Stromal cell of bone marrow (primary cell): ENCODE results near the gene FNDC3B.
A peak's percentile ranks its signal among the peaks of the same experiment; 100 is the strongest.
"Not testable (repeated sequence)": the region's sequence is repeated elsewhere in the genome, so short reads cannot be mapped to it uniquely, and the experiment has no call there.

Source experiments
- DNase-seq: peaks from one replicate; pipeline ENCODE4 v3.0.0-alpha.2; 2012; ENCODE audit warnings: low read depth

Gene FNDC3B

GRCh38 chr3:172236771-172237742, 197.7 kb downstream of the FNDC3B start:
- DNase-seq = no peak

GRCh38 chr3:172238188-172238587, 198.8 kb downstream of the FNDC3B start:
- no peak for DNase-seq

- no peak for DNase-seq
Measured at GRCh38 chr3:172239218-172239790, 199.9 kb downstream of the FNDC3B start.

GRCh38 chr3:172241405-172241804, 202.0 kb downstream of the FNDC3B start:
- DNase-seq = no peak

- DNase-seq = not testable (repeated sequence)
Measured at GRCh38 chr3:172242471-172242870, 203.1 kb downstream of the FNDC3B start.

- not testable (repeated sequence) for DNase-seq
Measured at GRCh38 chr3:172243376-172243775, 204.0 kb downstream of the FNDC3B start.

GRCh38 chr3:172244011-172244410, 204.6 kb downstream of the FNDC3B start:
- DNase-seq = no peak

- no peak for DNase-seq
Measured at GRCh38 chr3:172245241-172245640, 205.9 kb downstream of the FNDC3B start.

GRCh38 chr3:172246107-172246844, 206.9 kb downstream of the FNDC3B start:
- DNase-seq = no peak

GRCh38 chr3:172247525-172248274, 208.3 kb downstream of the FNDC3B start:
- no peak for DNase-seq

GRCh38 chr3:172249039-172249438, 209.7 kb downstream of the FNDC3B start:
- DNase-seq = peak; percentile 58

GRCh38 chr3:172251211-172251610, 211.8 kb downstream of the FNDC3B start:
- DNase-seq = no peak

GRCh38 chr3:172253200-172253599, 213.8 kb downstream of the FNDC3B start:
- no peak for DNase-seq

GRCh38 chr3:172254542-172254941, 215.2 kb downstream of the FNDC3B start:
- DNase-seq = no peak

GRCh38 chr3:172255321-172255720, 215.9 kb downstream of the FNDC3B start:
- not testable (repeated sequence) for DNase-seq

- DNase-seq = peak; percentile 59
Measured at GRCh38 chr3:172256101-172256734, 216.8 kb downstream of the FNDC3B start.

- DNase-seq = no peak
Measured at GRCh38 chr3:172257648-172258400, 218.4 kb downstream of the FNDC3B start.

GRCh38 chr3:172258624-172259023, 219.2 kb downstream of the FNDC3B start:
- no peak for DNase-seq

- DNase-seq = no peak
Measured at GRCh38 chr3:172259111-172259541, 219.7 kb downstream of the FNDC3B start.

- no peak for DNase-seq
Measured at GRCh38 chr3:172259726-172260248, 220.4 kb downstream of the FNDC3B start.
